Aorta (tissue), 5 donors: ENCODE measurements around the gene OR4L1. TPM values are rescaled to one million over a fixed set of nuclear protein-coding genes. Genes with fewer than 3 reads are reported as not detected.
"Not testable (repeated sequence)": the region's sequence is repeated elsewhere in the genome, so short reads cannot be mapped to it uniquely, and the experiment has no call there.

Source experiments
- ATAC-seq: fragments of 200-7000 bp; cut with Tn5 transposase; one replicate; pipeline ENCODE4 v1.9.1; 2022; ENCODE audit warnings: moderate library complexity; ENCODE audit not compliant: low FRiP score
- DNase-seq, 2 donors: peaks; one replicate each; pipeline ENCODE4 v3.0.0-alpha.2; 2020
- H3K27ac ChIP-seq, 2 donors: one replicate each; pipeline ENCODE4 v1.5.1; 2013; ENCODE audit warnings: low read length in 2 of 2, mild to moderate bottlenecking in 2 of 2, moderate library complexity in 2 of 2, control low read depth in 1 of 2, inconsistent platforms in 1 of 2, low read depth in 1 of 2
- H3K27me3 ChIP-seq, 2 donors: one replicate each; pipeline ENCODE4 v1.6.1; 2013; ENCODE audit warnings: control low read depth in 1 of 2, low read length in 1 of 2, mild to moderate bottlenecking in 1 of 2, moderate library complexity in 1 of 2; ENCODE audit not compliant: insufficient read depth in 2 of 2, control insufficient read depth in 1 of 2
- H3K36me3 ChIP-seq, 2 donors: one replicate each; pipeline ENCODE4 v1.6.1; 2013; ENCODE audit warnings: control low read depth in 1 of 2, low read length in 1 of 2, mild to moderate bottlenecking in 1 of 2; ENCODE audit not compliant: insufficient read depth in 2 of 2, control insufficient read depth in 1 of 2
- H3K4me1 ChIP-seq, 2 donors: one replicate each; pipeline ENCODE4 v1.6.1; 2013; ENCODE audit warnings: low read length in 2 of 2, control low read depth in 1 of 2, mild to moderate bottlenecking in 1 of 2, moderate library complexity in 1 of 2; ENCODE audit not compliant: insufficient read depth in 2 of 2, control insufficient read depth in 1 of 2
- H3K4me3 ChIP-seq, 2 donors: one replicate each; pipeline ENCODE4 v1.5.1; 2013; ENCODE audit warnings: low read length in 2 of 2, control low read depth in 1 of 2, mild to moderate bottlenecking in 1 of 2
- H3K9me3 ChIP-seq: one replicate; pipeline ENCODE4 v1.6.1; 2013; ENCODE audit warnings: mild to moderate bottlenecking, low read length; ENCODE audit not compliant: control insufficient read depth
- WGBS, 2 donors: extraction: QIAGEN DNeasy Blood & Tissue Kit; methylation state at CpG; one replicate each; pipeline ENCODE4 v1.1.7; 2013; 5-methylcytosine and 5-hydroxymethylcytosine counted together
- intact Hi-C, 2 donors: fragments of 100-400 bp; cut with DNase I; formaldehyde crosslinking; loops; one replicate each; pipeline versions ENCODE4 v1.14.2 to v1.15.0; 2022
- polyA plus RNA-seq, 2 donors: library from polyadenylated mRNA; stranded (reverse); fragments of 200-250 nt; gene quantifications; one replicate each; pipeline ENCODE4 v1.2.3, GENCODE V29; 2013
- total RNA-seq, 2 donors: library from RNA; stranded (reverse); fragmentation: NEBNext Ultra II Directional; extraction: Animal tissue kit (Norgen Biotek cat#: 25700); gene quantifications; one replicate each; pipeline ENCODE4 v1.2.1, GENCODE V29; 2021
- donor health status: healthy with polysubstance abuse.
- donor health status: Bipolar disorder and iron deficiency.
- donor health status: DM: no; HTN: no; CAD: no.
- donor health status: DM: no; HTN: no; CAD: no.
- donor health status: DM: yes; HTN: yes; CAD: no.

Gene OR4L1
- total and polyA plus RNA-seq, 4 donors, result not detected

- peak in 1 of 2 donors; percentile 57 for DNase-seq
- H3K4me1 ChIP-seq, H3K9me3 ChIP-seq, ATAC-seq, H3K27ac ChIP-seq, intact Hi-C loops, H3K4me3 ChIP-seq, H3K36me3 ChIP-seq, H3K27me3 ChIP-seq: not testable (repeated sequence)
- WGBS, 2 donors, result 78 to 85% methylated on average over 23 to 32 of the region's 32 CpGs
Measured at GRCh38 chr14:20098926-20099770, 39.3 kb downstream of the OR4L1 start.

- H3K4me1 ChIP-seq, result no peaks in the 10 kb centered on the region
- no peaks in the 10 kb centered on the region for H3K27me3 ChIP-seq
- 43 to 53% methylated on average over 3 of the region's 3 CpGs for WGBS, 2 donors
- no peaks in the 10 kb centered on the region for H3K36me3 ChIP-seq
- DNase-seq, result no peak
- H3K4me3 ChIP-seq, result no peak within 1 kb of the TSS
- intact Hi-C loops, result no loop called here
- H3K27ac ChIP-seq, result no peak within 1 kb of the TSS
- no peak for ATAC-seq
- no peaks in the 10 kb centered on the region for H3K9me3 ChIP-seq
Measured at GRCh38 chr14:20110438-20110837, 50.6 kb downstream of the OR4L1 start, which contains the start of gene OR4K17. Gene OR4K17, plus strand, starts transcription at chr14:20110739. Its CDS starts 6,761 bp downstream, at chr14:20117500.

Other genes starting within 250 kb of the OR4L1 start
- not detected for gene OR4K2, start 184.9 kb upstream of the OR4L1 start, total RNA-seq
- gene OR4K2, start 184.9 kb upstream of the OR4L1 start, polyA plus RNA-seq, result under 1 TPM in 1 of 2 donors, not detected in 1; 0.03 TPM
- gene OR4K5, start 139.4 kb upstream of the OR4L1 start, total RNA-seq, result not detected
- not detected for gene OR4K5, start 139.4 kb upstream of the OR4L1 start, polyA plus RNA-seq
- not detected for gene OR4K1, start 129.1 kb upstream of the OR4L1 start, total RNA-seq
- gene OR4K1, start 129.1 kb upstream of the OR4L1 start, polyA plus RNA-seq, result under 1 TPM in 1 of 2 donors, not detected in 1; 0.50 TPM
- not detected for gene OR4K15, start 84.5 kb upstream of the OR4L1 start, total RNA-seq
- not detected for gene OR4K15, start 84.5 kb upstream of the OR4L1 start, polyA plus RNA-seq
- not detected for gene OR4Q2, start 57.9 kb upstream of the OR4L1 start, total RNA-seq
- gene OR4Q2, start 57.9 kb upstream of the OR4L1 start, polyA plus RNA-seq, result not detected
- gene OR4K14, start 40.7 kb upstream of the OR4L1 start, total RNA-seq, result not detected
- gene OR4K14, start 40.7 kb upstream of the OR4L1 start, polyA plus RNA-seq, result not detected
- gene OR4K13, start 24.0 kb upstream of the OR4L1 start, total RNA-seq, result not detected
- not detected for gene OR4K13, start 24.0 kb upstream of the OR4L1 start, polyA plus RNA-seq
- gene OR4K17, start 50.7 kb downstream of the OR4L1 start, total RNA-seq, result not detected
- not detected for gene OR4K17, start 50.7 kb downstream of the OR4L1 start, polyA plus RNA-seq
- gene OR4N5, start 78.8 kb downstream of the OR4L1 start, total RNA-seq, result not detected
- not detected for gene OR4N5, start 78.8 kb downstream of the OR4L1 start, polyA plus RNA-seq
- gene OR11G2, start 130.9 kb downstream of the OR4L1 start, total RNA-seq, result not detected
- not detected for gene OR11G2, start 130.9 kb downstream of the OR4L1 start, polyA plus RNA-seq
- not detected for gene OR11H6, start 163.7 kb downstream of the OR4L1 start, total RNA-seq
- not detected for gene OR11H6, start 163.7 kb downstream of the OR4L1 start, polyA plus RNA-seq
- gene OR11H7, start 168.9 kb downstream of the OR4L1 start, total RNA-seq, result not detected
- gene OR11H7, start 168.9 kb downstream of the OR4L1 start, polyA plus RNA-seq, result not detected
- gene OR11H4, start 179.2 kb downstream of the OR4L1 start, total RNA-seq, result not detected
- not detected for gene OR11H4, start 179.2 kb downstream of the OR4L1 start, polyA plus RNA-seq
- 10 to 100 TPM; 12.0 to 15.4 TPM for gene TTC5, start 245.9 kb downstream of the OR4L1 start, total RNA-seq
- gene TTC5, start 245.9 kb downstream of the OR4L1 start, polyA plus RNA-seq, result 1 to 10 TPM; 3.0 to 4.3 TPM